Spinal cord (tissue), 10 donors: ENCODE data around the gene SLC13A4. TPM values are rescaled to one million over a fixed set of nuclear protein-coding genes. Genes with fewer than 3 reads are reported as not detected.

Experiments
- DNase-seq, 6 donors: peaks; one replicate each; pipeline versions ENCODE4 v3.0.0 to v3.0.0-alpha.2; 2013 to 2015; ENCODE audit warnings: low spot score in 6 of 6, low read depth in 4 of 6
- H3K27ac ChIP-seq: one replicate; pipeline ENCODE4 v1.5.1; 2013; ENCODE audit warnings: low read depth, low read length, control low read depth
- H3K27me3 ChIP-seq: one replicate; pipeline ENCODE4 v1.6.1; 2013; ENCODE audit warnings: low read length; ENCODE audit not compliant: control insufficient read depth, insufficient read depth
- H3K36me3 ChIP-seq: one replicate; pipeline ENCODE4 v1.6.1; 2013; ENCODE audit warnings: low read length; ENCODE audit not compliant: control insufficient read depth, insufficient read depth
- H3K4me1 ChIP-seq: one replicate; pipeline ENCODE4 v1.6.1; 2013; ENCODE audit warnings: low read length; ENCODE audit not compliant: control insufficient read depth, insufficient read depth
- H3K4me3 ChIP-seq: one replicate; pipeline ENCODE4 v1.5.1; 2013; ENCODE audit warnings: low read depth, low read length, control low read depth
- H3K9me3 ChIP-seq: one replicate; pipeline ENCODE4 v1.6.1; 2013; ENCODE audit warnings: low read length; ENCODE audit not compliant: control insufficient read depth, insufficient read depth
- WGBS: methylation state at CpG from one replicate; pipeline ENCODE4 v1.1.5; 2013; ENCODE audit warnings: missing lambda C conversion rate; ENCODE audit not compliant: insufficient coverage; 5-methylcytosine and 5-hydroxymethylcytosine counted together
- polyA plus RNA-seq, 2 donors: library from polyadenylated mRNA; unstranded; fragments of 120-200 nt; gene quantifications; one replicate each; pipeline ENCODE4 v1.2.1, GENCODE V29; 2013; ENCODE audit not compliant: insufficient read length in 2 of 2
- total RNA-seq, 2 donors: library from RNA; depleted of rRNA in 1 of 2; stranded (reverse); fragments of 120-200 nt in 1 of 2; fragments of >200 nt in 1 of 2; gene quantifications; one replicate each; pipeline versions ENCODE4 v1.2.3 to v1.2.4, GENCODE V29; 2013 to 2014
- donor health status: healthy.

The SLC13A4 gene
- total and polyA plus RNA-seq, 4 donors: 5.0 to 936 (median 106) TPM

DNA sequence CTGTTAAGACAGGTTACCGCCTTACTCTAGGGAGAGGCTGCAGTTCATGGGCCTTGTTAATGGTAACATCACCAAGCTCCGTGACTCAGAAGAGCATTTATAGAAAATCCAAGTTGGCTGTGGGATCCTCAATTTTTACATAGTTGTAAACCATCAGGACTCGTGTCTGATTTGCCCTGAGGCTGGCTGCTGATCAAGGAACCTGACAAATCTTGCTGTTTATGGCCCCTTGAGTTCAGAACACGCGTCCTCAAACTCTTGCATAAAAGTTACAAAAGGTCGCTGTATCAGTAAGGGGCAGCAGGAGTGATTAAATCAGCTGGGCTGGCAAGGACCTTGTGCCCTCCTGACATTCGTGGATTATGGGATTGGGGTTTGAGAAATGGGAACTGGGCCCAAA, 4.6 kb downstream of the SLC13A4 start:
- H3K4me3 ChIP-seq: no peak overlapping the region

DNA sequence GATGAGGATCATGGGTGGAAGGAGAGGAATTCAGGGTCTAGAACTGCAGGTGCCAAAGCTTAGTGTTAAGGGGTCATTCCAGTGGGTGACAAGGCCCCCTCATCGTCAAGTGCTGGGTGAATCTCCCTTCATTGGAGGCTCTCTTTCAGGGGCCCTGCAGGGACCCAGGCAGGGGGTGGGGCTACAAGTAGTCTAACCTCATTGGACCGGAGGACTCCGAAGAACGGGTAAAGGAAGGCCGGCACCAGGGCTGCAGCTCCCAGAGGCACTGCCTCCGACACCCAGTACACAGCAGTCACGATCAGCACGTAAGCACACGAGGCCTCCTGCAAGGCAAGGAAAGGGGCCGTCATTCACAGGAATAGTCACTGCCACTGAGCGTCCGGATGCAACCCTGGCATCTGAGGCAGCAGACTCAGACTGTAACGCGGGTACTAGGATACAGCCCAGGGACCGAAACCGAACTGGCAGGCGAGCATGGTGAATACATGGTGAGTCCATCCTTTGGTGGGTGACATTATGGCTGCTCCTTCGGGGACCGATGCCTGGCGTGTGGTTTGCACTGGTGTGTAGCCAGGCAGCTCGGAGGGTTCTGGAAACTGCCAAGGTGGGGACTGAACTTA, 6.7 kb downstream of the SLC13A4 start:
- Histone ChIP-seq H3K9me3 (no peaks in the 10 kb centered on the region), H3K4me3 (no peak overlapping the region), H3K27ac (no peak overlapping the region), H3K4me1 (peaks cover 3% of the 10 kb centered on the region), H3K36me3 (no peaks in the 10 kb centered on the region), H3K27me3 (peaks cover 3% of the 10 kb centered on the region)
- WGBS: 95% methylated on average over 21 of the region's 21 CpGs
- DNase-seq: no peak

More for the DNA sequence above, 4.6 kb downstream of the SLC13A4 start:
- 91% methylated on average over 7 of the region's 7 CpGs for WGBS
- no peaks in the 10 kb centered on the region for H3K9me3 ChIP-seq
- DNase-seq: no peak
- H3K27me3 ChIP-seq: peaks cover 3% of the 10 kb centered on the region
- no peaks in the 10 kb centered on the region for H3K36me3 ChIP-seq
- H3K4me1 ChIP-seq: peaks cover 3% of the 10 kb centered on the region
- no peak overlapping the region for H3K27ac ChIP-seq

DNA sequence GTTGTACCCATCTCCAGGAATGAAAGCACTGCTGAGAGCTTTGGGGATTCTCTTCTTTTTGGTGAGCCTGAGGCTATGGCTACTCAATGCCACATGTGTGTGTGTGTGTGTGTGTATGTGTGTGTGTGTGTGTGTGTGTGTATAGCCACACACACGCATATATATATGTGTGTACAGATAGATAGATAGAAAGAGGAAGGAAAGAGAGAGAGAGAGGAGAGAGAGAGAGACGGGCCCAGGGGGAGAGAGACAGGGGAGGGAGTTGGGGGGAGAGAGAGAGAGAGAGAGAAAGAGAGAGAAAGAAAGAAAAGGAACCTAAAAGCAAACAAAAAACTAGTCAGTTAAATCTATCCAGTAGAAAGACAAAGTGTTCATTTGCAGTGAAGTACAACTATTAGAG, 8.3 kb downstream of the SLC13A4 start:
- H3K36me3 ChIP-seq: peaks cover 2% of the 10 kb centered on the region
- peaks cover 3% of the 10 kb centered on the region for H3K27me3 ChIP-seq
- H3K27ac ChIP-seq: no peak overlapping the region
- H3K9me3 ChIP-seq: no peaks in the 10 kb centered on the region
- H3K4me3 ChIP-seq: no peak overlapping the region
- WGBS: no CpG with 5 or more reads among the region's 2 CpGs
- H3K4me1 ChIP-seq: peaks cover 5% of the 10 kb centered on the region
- DNase-seq: no peak

DNA sequence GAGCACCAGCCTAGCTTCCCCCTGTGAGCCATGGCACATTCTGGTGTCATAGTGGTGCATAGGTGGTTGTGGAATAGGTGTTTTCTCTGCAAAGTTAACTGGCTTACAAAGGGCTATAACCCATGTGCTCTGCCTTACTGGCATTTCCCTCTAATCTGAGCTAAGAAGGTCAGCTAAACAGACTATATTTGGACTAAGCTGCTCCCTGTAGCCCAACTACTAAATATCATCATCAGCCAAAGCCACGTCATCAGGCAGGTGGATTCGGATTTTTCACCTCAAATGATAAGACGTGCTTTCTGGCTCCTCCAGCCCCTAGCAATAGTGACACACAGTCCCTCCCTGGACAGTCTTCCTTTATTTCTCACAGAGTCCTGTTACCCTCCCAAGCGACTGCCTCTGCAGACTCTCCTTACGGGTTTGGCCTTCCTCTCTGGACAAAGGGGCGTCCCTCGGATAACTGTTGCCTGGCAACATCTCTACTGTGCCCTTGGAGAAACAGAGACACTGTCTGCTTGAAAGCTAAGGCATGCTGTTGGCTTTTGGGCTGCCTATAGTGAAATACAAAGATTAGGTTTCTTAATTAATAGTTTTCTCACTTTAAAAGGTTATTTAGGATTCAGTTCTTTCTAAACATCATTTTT, 9.1 kb downstream of the SLC13A4 start:
- H3K4me1 ChIP-seq: peaks cover 12% of the 10 kb centered on the region
- H3K27ac ChIP-seq: no peak overlapping the region
- DNase-seq: peak in 3 of 6 donors; percentile 20 to 79 (median 58)
- peaks cover 2% of the 10 kb centered on the region for H3K36me3 ChIP-seq
- H3K9me3 ChIP-seq: no peaks in the 10 kb centered on the region
- 51% methylated on average over 4 of the region's 7 CpGs for WGBS
- H3K27me3 ChIP-seq: peaks cover 3% of the 10 kb centered on the region
- H3K4me3 ChIP-seq: no peak overlapping the region

DNA sequence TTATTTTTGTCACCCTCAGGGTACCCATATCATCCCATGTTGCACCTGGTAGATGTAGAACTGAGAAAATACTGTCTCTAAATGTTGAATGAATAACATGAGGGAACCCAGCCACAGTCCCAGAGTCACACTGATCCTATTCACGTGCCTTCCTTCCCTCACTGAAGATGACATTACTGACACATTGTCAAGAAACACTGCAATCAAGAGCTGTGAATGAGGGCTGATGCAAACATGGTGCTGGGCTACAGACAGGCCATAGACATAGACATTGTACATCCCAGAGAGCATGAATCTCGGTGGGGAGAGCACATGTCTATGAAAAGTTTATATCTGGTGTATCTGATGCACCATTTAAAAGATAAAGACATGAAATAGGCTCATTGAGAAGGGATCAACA, 9.8 kb downstream of the SLC13A4 start:
- Histone ChIP-seq H3K27me3 (peaks cover 5% of the 10 kb centered on the region), H3K27ac (no peak overlapping the region), H3K4me1 (peaks cover 16% of the 10 kb centered on the region), H3K9me3 (no peaks in the 10 kb centered on the region), H3K4me3 (no peak overlapping the region), H3K36me3 (peaks cover 2% of the 10 kb centered on the region)
- no peak for DNase-seq
- 100% methylated on average over 2 of the region's 2 CpGs for WGBS

DNA sequence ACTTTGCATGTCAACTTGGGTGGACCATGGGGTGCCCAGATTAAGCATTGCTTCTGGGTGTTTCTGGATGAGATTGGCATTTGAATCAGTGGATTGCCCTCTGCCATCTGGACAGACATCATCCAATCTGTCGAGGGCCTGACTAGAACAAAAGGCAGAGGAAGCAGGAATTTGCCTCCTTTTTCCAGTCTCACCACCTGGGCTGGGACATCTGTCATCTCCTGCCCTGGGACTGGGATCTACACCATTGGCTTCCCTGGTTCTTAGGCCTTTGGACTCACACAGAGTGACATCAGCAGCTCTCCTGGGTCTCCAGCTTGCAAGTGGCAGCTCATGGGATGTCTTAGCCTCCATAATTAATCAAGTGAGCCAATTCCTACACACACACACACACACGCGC, 10.3 kb downstream of the SLC13A4 start:
- Histone ChIP-seq H3K36me3 (peaks cover 2% of the 10 kb centered on the region), H3K27me3 (peaks cover 2% of the 10 kb centered on the region), H3K4me1 (peaks cover 19% of the 10 kb centered on the region), H3K27ac (no peak overlapping the region), H3K9me3 (no peaks in the 10 kb centered on the region), H3K4me3 (no peak overlapping the region)
- DNase-seq: peak in 1 of 6 donors; percentile 54
- 50% methylated on average over 1 of the region's 3 CpGs for WGBS

DNA sequence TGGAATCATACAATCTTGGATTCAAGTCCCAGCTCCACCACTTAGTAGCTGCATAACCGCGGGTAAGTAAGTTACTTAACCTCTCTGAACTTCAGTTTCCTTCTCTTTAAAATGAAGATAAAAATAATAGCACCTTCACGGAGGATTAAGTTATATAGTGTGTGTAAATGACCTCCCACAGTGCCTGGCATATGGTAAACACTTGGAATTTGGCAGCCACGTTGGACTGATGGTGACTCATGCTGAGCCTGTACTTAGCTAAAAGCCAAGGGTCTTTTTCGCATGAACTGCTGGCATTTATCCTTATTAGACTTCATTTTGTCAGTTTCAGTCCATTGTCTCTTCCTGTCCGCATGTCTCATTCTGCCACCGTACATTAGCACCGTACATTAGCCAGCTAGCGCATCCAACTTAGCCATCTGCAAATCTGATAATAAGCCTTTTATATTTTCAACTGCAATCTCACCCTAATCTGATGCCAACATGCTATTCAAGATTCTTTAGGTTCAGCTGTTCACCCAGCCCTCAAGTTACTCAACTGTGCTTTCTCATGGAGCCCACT, 11.2 kb downstream of the SLC13A4 start:
- H3K27ac ChIP-seq: no peak overlapping the region
- peak in 4 of 6 donors; percentile 31 to 89 (median 68) for DNase-seq
- 21% methylated on average over 6 of the region's 9 CpGs for WGBS
- peaks cover 2% of the 10 kb centered on the region for H3K27me3 ChIP-seq
- no peak overlapping the region for H3K4me3 ChIP-seq
- H3K4me1 ChIP-seq: peaks cover 20% of the 10 kb centered on the region
- H3K9me3 ChIP-seq: no peaks in the 10 kb centered on the region
- peaks cover 2% of the 10 kb centered on the region for H3K36me3 ChIP-seq

DNA sequence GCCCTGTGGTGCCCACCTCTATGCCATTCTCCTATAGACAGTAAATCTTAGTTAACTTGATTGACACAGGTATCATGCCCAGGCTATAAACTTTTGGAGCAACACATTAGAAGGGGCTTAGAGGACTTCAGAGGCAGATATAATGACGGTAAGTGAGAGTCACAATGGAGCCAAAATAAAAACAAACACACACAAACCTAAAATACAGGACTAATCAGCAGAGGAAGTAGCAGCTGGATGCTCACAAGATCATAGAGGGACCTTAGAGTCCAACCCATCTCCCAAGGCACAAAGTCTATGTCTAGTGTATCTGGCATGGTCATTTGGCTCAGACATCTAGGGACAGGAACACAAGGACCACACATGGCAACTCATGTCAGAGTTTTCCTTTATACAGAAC, 12.3 kb downstream of the SLC13A4 start:
- no peaks in the 10 kb centered on the region for H3K9me3 ChIP-seq
- H3K4me3 ChIP-seq: no peak overlapping the region
- peaks cover 20% of the 10 kb centered on the region for H3K4me1 ChIP-seq
- H3K36me3 ChIP-seq: peaks cover 2% of the 10 kb centered on the region
- peaks cover 2% of the 10 kb centered on the region for H3K27me3 ChIP-seq
- no peak overlapping the region for H3K27ac ChIP-seq
- DNase-seq: no peak
- no CpG with 5 or more reads among the region's 1 CpG for WGBS

DNA sequence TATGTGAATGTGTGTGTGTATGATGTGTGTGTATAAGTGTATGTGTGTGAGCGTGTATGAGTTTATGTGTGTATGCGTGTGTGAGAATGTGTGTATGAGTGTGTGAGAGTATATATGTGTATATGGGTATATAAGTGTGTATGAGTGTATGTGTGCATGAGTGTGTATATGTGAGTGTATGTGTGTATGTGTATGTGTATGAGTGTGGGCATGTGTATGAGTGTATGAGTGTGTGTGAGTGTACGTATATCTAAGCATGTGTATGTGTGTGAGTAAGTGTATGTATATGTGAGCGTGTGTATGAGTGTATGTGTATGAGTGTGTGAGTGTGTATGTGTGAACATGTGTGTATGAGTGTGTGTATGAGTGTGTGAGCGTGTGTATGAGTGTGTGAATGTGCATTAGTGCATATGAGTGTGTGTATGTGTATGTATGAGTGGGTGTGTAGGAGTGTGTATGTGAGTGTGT, 12.9 kb downstream of the SLC13A4 start:
- Histone ChIP-seq H3K4me1 (peaks cover 20% of the 10 kb centered on the region), H3K4me3 (no peak overlapping the region), H3K36me3 (peaks cover 2% of the 10 kb centered on the region), H3K27ac (no peak overlapping the region), H3K27me3 (peaks cover 2% of the 10 kb centered on the region), H3K9me3 (no peaks in the 10 kb centered on the region)
- no peak for DNase-seq
- WGBS: 100% methylated on average over 5 of the region's 5 CpGs
